T-helper 2 cell treated with Interferon-gamma antibody and Interleukin-4, amounts not matched to agents 100 ng/mL and 5 ng/mL, for 36 hours (primary cell): ENCODE measurements around the gene SYT2. TPM values are rescaled to one million over a fixed set of nuclear protein-coding genes. Genes with fewer than 3 reads are reported as not detected.
"Not testable (repeated sequence)": the region's sequence is repeated elsewhere in the genome, so short reads cannot be mapped to it uniquely, and the experiment has no call there.

Experiments
- intact Hi-C: fragments of 100-400 bp; cut with micrococcal nuclease; formaldehyde crosslinking; loops from one replicate; pipeline ENCODE4 v1.15.1; 2023
- total RNA-seq: library from RNA; stranded (reverse); gene quantifications from 2 replicates; pipeline ENCODE4 v1.2.3, GENCODE V29; 2022

Gene SYT2
- total RNA-seq, 1 donor from 2014 or later = not detected

DNA sequence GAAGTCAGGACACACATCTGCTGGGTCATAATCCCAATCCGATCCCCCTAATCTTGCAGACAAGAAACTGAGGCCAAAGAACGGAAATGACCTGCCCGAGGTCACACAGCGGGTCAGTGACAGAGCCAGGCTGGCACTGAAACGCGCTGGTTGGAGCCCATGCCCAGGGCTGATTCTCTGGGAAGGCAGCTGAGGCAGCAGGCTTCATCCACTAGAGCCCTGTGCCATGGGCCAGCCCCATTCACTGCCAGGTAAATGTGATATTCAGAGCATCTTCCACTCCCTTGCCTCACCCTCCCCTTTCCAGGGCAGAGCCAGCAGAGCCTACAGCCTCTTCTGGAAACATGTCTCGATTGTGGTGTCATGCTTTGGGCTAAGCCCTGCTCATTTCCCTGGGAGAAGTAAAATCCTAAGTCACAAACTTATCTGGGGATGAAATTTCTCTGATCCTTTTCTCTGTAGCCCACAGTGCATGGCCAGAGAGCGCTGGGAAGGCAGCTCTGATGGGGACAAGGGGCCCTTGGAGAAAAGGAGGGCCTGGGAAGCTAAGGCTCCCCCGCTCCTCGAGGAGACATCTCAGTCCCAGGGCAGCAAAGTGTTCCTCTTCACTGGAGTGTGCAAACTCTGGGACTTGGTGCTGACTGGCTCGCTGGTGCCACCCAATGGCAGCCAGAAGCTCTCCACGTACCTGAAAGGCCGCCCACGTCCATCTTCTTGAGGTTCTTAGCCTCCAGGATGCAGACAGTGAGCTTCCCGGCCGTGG is 110.4 kb downstream of the SYT2 start:
- intact Hi-C loops = no loop called here

DNA sequence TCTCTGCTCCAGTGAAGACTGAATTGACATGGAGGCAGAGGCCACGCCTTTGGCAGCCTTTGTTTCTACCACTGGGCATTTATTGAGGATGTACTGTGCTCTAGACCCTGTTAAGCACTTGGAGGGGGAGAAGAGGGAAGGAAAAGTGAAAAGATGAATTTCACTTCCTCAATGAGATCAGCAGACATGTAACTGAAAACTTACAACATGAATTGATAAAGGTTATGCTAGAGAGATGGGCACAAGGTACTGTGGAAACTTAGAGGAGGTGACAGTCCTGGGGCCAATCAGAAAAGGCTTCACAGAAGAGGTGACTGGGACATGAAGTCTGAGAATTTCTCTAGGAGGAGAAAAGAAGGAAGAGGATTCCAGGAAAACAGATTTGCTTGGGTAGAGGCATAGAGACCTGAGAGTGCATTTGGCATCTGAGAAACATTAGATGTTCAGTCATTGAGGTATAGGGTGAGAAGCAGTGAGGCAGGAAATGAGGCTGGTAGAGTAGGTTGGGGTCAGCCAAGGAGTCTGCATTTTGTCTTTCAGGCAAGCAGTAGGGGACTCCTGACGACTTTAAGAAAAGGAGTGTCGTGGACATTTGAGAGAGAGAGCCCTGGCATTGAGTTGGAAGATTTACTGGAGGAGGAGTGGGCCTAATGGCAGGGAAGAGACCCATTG is 113.0 kb downstream of the SYT2 start:
- intact Hi-C loops = no loop called here

DNA sequence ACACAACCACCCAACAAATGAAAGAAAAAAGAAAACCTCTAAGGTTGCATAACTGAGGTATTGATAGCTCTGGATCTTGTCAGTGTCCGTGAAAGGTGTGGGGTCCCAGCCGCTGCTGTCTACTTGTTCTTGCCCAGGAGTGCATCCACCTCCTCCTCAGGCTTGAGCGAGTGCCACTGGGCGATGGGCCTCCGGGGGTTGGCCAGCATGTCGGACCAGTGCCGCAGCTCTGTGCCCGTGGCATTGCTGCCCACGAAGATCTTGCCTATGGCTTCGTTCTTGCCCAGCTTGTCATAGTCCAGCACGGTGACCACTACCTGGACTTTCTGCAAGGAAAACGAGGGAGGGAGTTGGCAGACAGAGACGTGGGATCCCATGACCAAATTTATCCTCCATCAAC is 113.6 kb downstream of the SYT2 start:
- intact Hi-C loops = no loop called here

DNA sequence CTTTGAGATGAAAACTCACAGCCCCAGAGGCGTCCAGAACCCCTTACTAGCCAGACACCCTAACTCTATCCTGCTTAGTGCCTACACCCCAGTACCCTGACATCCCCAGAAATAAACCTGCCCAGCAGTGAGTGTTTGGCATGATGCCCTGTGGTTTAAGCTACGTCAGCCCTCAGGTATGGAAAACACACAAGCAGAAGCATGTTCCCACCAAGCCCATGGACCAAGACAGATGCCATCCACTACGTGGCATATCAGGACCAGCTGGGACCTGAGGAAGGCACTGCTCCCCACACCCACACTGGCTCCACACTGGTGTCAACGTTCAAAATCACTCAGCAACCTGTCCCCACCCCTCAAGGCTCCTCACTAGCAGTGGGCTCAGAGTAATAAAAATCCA is 116.4 kb downstream of the SYT2 start:
- intact Hi-C loops = no loop called here

DNA sequence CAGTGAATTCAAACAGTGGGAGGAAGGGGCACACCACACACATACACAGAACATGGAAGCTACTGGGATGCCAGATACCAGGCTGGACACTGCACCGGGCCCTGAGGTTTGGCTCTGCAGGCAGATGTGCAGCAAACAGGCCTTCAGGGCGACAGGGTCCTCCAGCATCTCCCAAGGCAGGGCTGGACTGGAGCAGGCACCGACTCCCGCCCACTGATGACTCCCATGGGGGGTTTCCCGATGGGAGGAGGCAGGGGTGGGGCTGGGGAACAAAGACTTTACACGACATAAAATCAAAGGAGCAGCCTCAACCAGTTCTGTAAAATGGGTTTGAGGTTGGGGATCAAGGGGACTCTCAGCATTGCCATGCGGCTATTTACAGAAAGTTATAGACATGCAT is 118.1 kb downstream of the SYT2 start:
- intact Hi-C loops = no loop called here

DNA sequence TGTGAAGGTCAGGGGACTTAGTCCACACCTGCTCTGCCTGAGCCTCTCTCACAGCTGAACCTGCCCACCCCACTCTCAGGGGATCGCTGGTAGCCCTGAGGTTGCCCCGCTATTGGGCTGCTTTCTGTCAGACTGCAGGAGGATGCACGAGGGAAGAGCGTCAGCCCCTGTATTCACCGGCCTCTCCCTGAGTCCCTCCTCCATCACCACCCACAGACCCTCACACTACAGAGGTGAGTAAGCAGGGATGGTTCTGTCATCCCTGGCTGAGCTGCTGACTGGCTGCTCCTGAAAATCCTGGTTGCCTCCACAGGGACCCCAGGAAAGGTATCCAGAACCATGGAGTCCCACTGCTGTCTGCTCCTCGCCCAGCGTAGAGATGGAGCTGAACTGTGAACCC is 118.7 kb downstream of the SYT2 start:
- intact Hi-C loops = no loop called here

DNA sequence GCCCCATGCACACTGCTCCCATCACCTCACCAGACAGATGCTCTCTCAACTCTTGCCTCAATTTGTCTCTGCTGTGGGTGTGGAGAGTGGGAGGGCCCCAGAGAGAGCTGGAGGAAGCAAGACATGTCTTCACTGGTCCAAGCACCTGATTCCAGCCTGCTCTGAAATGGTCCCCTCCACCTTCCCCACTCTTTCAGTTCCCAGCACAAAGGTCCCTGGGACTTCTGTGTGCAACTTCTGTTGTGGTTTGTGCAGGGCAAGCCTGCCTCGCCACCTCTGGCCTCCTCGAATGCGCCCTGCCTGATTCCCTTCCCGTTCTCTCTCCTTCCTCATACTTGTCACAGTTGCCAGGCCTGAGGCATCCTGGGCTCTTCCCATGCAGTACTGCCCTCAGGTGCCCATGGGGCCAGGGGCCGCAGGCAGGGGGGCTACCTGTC is 119.3 kb downstream of the SYT2 start:
- intact Hi-C loops = no loop called here

DNA sequence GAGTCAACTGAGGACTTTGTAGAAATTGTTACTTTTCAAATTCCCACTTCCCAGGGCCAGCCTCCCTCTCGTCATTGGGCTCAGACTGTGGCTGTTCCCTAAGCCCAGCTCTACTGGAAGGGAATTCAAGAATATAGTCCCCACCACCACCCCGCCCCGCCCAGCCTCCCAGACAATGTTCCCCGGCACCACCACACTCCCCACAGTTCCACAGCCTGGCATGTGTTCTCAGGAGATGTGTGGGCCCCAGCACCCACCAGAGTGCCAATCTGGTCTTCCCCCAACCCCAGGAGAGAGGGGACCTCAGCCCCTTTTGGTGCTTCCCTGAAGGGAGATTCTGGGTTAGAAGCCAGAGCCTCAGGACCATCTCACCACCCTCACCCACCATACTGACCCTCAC is 120.1 kb downstream of the SYT2 start:
- intact Hi-C loops = no loop called here

DNA sequence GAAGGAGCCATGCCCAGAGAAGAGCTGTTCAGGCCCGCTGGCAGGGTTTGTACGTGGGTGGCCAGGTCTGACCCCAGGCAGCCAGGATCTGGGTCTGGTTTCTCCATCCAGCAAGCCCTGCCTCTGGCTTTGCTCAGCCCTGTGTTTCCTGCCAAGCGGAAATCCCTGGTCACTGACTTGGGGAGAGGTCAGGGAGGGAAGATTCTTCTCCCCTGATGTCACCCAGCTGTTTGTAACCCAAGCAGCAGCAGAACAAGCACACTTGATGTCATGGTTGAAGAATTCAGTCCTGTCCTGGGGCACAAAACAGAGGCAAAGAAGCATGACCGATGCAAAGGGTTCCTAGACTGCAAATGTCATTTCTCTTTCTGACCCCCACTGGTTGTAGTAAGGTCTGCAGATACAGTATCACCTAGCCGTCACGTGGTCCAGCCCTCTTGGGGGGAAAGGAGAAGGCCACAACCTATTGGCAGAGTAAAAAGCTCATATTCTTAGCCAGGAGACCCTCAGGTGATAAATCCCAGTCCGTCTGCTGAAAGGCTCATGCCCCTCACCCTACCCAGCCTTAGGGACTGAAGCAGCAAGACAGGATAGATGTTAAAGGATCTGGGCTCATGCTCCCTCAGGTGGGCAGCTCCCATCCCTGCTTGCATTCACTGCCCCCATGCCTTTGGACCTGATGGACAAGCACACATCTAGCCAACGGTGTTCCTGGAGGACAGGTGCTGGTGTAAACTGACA is 120.9 kb downstream of the SYT2 start:
- intact Hi-C loops = no loop called here

DNA sequence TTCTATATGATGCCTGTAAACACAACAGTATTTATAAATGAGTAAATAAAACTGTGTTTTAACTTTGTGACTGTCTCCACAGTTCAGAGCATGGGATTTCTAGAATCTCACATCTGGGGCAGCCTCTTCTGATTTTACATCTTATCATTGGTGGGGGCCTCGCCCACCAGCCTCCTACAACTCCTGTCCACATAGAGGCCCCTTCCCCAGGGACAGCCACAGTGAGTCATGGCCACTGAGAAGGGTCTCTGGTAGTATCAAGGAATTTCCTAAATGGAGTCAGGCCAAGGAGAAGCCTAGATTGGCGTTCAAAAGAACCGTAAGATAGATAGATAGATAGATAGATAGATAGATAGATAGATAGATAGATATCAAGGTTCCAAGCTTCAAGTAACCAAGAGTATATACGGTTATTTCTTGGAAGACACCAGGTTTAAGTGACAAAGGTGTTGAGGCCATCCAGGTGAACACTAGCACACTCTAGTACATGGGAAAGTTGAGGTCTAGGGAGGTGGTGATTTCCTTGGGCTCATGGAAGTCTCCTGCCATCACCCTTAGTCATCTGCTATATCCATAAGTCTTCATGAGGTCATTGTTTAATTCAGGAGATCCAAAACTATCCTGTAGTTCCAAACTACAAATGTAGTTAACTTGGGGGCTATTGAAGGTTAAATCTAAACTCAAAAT is 121.6 kb downstream of the SYT2 start:
- intact Hi-C loops = no loop called here

DNA sequence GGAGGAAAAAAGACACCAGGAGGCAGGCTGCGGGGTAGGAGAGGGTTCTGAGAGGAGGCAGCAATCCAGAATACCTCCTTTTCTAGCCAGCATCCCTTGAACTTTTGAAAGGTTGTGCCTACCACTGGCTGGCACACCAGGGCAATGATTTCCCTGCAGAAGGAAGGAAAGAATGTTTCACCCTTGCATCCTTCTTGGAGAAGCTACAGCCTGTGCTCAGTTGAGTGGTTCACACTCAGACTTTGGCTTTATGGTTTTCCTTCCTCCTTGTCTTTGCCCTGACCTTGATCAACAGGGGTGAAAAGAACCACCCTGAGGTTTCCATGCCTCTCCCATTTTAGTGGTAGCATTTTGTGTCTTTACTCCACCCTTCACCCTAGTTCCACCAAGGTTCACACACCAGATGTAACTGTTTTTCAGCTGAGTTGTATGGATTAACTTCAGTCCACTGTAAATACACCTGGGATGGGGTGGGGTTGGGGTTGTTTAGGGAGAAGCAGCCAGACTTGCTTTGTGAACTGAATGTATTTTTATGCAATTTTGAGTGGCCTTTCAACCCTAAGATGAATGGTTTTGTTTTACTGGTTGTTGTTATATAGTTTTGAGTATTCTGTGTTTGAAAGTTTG is 122.3 kb downstream of the SYT2 start:
- intact Hi-C loops = no loop called here

DNA sequence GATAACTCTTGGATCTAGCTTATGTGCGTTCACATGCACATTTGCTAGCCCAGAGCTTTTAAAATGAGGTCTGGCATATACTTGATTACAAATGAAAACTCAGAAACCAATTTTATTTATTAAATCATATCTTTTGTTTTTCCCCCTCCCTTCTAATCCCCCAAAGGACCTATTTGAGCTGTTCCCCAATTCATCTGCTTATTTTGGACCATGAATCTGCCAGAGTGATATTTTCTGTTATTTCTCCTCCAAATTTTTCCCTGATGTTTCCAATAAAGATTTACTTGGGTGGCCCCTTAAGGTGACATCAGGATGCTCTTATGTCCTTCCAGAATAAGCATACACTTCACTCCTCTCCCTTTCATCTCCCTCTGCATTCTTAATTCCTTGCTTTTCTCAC is 123.4 kb downstream of the SYT2 start:
- intact Hi-C loops = no loop called here

DNA sequence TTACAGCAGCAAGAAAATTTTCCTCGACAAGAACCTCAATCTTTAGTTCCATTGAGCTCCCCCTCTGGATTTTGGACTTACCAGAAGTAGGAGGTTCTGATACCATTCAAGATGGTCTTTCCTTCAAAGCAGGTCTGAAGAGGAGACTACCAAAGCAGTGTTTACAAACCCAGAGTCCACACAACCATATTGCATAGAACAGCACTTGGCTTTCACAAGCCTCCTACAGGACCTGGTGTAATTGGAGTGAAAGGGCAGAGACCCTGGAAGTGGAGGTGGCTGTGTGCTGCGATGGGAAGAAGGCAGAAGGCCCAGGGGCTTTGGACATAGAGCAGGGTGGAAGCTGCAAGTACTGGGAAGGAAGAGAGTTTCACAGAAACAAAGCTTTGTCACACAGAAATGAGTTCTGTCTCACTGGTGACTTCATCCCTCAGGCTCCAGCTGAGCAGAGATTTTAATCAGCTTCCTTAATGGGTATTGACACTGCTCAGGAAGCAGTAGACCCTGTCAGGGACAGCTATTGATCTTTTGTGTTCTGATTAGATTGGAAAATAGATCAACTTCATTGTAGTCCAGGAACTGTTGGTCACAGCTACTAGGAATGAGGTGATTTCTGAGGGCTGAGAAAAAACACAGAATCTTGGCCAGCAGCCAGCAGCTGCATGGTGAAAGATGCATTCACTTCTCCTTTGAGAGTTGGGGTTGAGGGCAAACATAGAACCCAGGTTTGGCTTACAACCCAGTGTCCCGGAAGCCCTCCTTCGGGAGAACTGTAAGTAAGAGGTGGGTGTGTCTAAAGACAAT is 124.0 kb downstream of the SYT2 start:
- intact Hi-C loops = no loop called here

DNA sequence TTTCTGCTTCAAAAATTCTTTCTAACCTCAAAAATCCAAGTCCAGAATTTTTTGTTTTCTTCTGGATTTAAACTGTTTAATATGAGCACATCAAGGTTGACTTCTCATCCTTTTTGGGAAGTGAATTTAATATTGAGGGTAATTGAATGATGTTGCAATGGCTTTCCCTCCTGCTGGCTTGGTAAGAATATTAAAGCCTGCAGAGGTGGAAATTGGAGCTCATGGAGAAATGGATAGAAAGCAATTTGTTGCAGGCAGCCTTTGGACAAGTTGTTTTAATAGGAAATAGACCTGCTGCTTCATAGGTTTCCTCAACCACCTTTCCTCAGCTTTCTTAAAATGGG is 124.7 kb downstream of the SYT2 start:
- intact Hi-C loops = no loop called here

DNA sequence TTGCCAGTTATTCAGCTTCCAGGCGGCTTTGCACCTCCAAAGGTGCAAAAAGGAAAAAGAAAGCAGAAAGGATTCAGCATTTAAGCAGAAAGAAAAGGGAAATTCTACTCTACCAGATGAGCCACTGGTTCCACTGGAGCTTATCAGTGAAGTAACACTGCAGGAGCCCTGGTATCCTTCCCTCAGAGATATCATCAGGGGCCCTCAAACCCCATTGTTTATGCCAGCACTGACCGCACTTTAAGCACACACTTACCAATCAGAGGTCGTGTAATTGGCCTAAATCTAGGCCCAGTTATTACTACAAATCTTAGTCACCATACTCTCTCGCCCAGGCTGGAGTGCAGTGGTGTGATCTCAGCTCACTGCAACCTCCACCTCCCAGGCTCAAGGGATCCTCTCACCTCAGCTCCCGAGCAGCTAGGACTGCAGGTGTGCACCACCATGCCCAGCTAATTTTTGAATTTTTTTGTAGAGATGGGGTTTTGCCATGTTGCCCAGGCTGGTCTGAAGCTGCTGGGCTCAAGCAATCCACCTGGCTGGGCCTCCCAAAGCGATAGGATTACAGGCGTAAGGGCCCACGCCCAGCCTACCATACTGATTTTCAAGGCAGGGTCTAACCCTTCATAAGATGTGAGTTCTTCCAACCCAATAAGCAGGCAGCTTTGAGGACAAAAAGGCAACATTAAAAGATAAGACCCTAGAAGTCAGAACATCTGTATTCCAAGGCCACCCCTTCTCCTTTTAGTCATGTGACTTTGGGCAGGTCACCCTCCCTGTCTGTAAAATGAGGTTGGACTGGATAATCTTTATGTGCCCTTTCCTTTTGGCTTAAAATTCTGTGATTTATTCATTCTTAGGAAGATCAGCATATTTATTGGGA is 125.3 kb downstream of the SYT2 start:
- intact Hi-C loops = no loop called here

DNA sequence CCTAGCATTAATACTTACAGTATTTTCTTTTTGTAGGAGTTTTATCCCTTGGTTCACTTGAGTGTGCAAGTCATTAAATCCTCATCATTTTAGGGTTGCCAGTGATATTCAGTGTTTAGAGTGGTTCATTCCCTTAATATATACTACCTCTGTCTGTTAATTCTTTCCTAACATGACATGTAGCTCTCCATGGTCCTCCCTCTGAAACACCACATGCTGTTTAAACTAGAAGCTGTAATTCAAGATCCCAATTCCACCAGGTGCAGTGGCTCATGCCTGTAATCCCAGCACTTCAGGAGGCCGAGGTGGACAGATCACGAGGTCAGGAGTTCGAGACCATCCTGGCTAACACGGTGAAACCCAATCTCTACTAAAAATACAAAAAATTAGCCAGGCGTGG is 127.9 kb downstream of the SYT2 start:
- intact Hi-C loops = not testable (repeated sequence)

DNA sequence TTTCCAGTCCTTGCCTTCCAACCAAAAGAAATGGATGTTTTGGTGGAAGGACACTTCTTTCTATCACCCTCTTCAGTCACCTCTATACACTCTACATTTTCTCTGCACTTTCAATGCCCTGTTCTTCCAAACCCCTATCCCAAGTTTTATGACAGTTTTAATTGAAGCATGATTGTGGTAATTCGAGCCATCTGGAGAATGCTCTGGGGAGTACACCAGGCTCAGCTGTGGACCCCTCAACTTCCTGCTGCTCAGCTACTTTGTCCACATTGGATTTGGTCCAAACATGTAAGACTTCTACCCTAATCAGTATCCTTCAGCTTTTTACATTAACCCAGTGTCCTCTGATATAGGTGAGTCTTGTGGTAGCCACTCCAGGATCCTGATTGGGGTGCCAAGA is 129.6 kb downstream of the SYT2 start:
- intact Hi-C loops = no loop called here

DNA sequence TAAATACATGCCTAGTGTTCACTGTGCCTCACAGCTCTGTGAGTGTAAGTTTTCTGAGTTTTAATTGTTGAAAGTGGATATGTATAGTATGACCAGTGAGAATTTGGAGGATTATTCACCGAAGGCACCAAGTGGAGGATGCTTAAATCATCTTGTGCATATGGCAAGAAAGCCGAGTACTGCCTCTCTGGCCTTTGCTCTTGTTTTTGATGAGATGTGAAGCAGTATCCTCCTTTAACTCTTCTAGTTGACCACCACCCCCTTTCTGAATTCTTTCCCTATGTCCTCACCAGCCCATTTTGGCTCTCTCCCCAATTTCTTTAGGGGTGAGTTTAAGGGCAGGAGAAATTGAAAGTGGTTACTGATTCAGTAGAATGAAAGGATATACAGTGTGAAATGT is 130.4 kb downstream of the SYT2 start:
- intact Hi-C loops = loop anchor here (10.0 kb wide), 1 partner anchor 115 kb away; no protein-coding TSS in a partner anchor

DNA sequence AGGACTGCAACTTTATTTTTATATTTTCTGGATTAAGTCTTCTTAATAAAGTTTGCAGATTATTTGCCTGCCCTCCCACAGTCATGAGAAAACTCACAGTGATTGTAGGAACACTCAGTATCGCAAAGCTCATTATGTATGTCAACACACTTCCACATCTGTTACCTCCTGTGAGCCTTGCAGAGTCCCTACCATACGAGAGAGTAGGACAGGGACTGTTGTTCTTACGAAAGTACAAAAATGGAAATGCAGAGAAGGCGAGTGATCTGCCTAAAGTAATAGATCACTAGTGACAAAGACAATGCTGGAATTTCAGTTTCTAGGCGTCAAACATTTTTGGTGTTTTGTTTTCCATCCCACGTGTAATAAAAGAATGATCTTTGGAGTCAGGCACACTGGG is 131.7 kb downstream of the SYT2 start:
- intact Hi-C loops = loop anchor here (10.0 kb wide), 1 partner anchor 114 kb away; no protein-coding TSS in a partner anchor
